K562 treated with DMSO at 1 percent for 12 hours (cell line): ENCODE measurements around the gene ZSCAN18. TPM values are rescaled to one million over a fixed set of nuclear protein-coding genes. Genes with fewer than 3 reads are reported as not detected.

ENCODE experiments used
- total RNA-seq: library from RNA; unstranded; fragments of 300-600 nt; gene quantifications from 2 replicates; pipeline ENCODE4 v1.2.3, GENCODE V29; 2022; ENCODE audit not compliant: insufficient read depth

ZSCAN18 gene, protein sequence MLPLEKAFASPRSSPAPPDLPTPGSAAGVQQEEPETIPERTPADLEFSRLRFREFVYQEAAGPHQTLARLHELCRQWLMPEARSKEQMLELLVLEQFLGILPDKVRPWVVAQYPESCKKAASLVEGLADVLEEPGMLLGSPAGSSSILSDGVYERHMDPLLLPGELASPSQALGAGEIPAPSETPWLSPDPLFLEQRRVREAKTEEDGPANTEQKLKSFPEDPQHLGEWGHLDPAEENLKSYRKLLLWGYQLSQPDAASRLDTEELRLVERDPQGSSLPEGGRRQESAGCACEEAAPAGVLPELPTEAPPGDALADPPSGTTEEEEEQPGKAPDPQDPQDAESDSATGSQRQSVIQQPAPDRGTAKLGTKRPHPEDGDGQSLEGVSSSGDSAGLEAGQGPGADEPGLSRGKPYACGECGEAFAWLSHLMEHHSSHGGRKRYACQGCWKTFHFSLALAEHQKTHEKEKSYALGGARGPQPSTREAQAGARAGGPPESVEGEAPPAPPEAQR
- total RNA-seq = 5.5 and 9.2 TPM in 2 replicates

DNA sequence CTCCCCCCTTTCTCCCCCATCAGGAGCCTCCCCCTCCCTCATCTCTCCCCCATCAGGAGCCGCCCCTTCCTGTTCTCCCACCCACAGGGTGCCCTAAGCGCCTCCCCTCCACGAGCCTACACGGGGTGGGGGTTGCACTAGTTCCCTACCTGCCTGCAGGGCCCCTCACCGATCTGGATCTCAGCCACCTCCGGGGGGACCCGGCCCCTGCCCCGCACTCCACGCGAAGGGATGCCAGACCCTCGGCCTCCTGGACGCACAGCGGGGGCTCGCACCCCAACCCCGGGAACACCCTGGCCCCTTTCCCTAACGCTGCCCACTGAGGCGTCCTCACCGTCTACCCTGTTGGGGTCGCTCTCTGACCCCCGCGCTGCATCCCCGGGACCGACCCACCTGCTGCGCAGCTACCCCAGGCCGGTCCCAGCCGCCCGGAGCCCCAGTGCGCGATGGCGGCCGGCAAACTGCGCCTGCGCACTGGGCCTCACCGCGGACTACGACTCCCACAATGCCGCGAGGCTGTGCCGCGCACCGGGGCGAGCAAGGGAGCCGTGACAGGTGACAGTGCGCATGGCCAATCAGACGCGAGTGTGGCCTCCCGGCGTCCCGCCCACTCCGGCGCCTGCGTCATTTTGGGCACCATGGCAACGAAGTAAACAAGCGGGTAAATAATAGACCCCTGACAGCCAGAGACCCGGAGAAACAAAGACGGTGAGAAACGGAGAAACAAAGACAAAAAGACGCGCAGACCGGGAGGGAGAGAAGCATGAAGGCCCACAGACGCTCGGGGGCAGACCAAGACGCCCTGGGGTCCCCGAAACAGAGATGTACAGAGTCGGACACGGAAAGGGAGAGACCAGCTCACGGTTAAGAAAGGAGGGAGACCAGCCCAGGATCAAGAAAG, at the start of gene ZSCAN18:
TSS of gene ZSCAN18 (minus strand) at position 451 of the 901 bp plus-strand sequence. CDS start 7,964 bp downstream, outside the sequence.

DNA sequence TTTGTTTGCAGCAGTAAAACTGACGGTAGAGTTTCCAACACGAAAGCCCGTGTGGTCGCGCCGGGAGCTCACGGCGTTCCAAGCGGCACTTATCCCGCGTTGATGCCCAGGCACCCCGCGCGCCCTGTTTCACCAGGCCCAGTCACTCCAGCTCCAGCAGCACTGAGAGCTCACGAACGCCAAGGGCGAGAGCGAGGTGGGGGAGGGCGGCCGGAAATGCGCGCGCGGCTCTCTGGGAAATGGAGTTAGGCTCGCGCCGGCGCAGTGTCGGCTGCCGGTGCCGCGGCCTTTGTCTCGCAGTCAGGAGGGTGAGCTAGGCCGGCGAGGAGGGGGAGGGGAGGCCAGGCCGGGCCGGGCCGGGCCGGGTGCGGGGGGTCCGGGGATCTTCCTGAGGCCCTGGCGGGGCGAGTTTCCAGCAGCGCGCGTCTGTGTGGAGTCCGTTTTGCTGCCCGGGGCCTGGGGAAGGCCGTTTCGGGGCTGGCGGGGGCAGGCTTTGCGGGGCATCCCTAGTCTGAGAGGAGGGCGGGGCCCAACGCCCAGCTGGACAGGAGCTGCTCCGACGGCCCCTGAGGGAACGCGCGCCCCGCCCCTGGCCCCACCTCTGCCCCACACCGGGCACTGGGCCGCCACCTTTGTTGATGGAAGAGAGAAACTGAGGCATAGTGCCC, 38.9 kb downstream of the ZSCAN18 start, which contains the start of gene ZNF135:
TSS of gene ZNF135 (plus strand) at position 280 of the 668 bp plus-strand sequence. CDS start 721 bp downstream, outside the sequence.

Other genes with a start within 250 kb of the ZSCAN18 start
- gene ZNF587, start 248.4 kb downstream of the ZSCAN18 start, total RNA-seq = 5.5 and 18.0 TPM in 2 replicates
- gene ZNF814, start 209.2 kb downstream of the ZSCAN18 start, total RNA-seq = 1.4 and 4.3 TPM in 2 replicates
- gene ZNF417, start 181.6 kb downstream of the ZSCAN18 start, total RNA-seq = 1.1 and 3.4 TPM in 2 replicates
- 0.49 TPM in 1 of 2 replicates, not detected in the other for gene ZNF418, start 162.8 kb downstream of the ZSCAN18 start, total RNA-seq
- gene ZNF256, start 150.5 kb downstream of the ZSCAN18 start, total RNA-seq = 0.33 TPM in 1 of 2 replicates, not detected in the other
- gene C19orf18, start 123.7 kb downstream of the ZSCAN18 start, total RNA-seq = not detected in 2 replicates
- gene ZNF606, start 95.4 kb downstream of the ZSCAN18 start, total RNA-seq = 3.5 TPM in 1 of 2 replicates, not detected in the other
- gene ZSCAN1, start 64.2 kb downstream of the ZSCAN18 start, total RNA-seq = not detected in 2 replicates
- not detected in 2 replicates for gene ZNF135, start 38.9 kb downstream of the ZSCAN18 start, total RNA-seq
- 2.2 and 2.6 TPM in 2 replicates for gene ZNF329, start 52.6 kb upstream of the ZSCAN18 start, total RNA-seq
- gene ZNF274, start 84.8 kb upstream of the ZSCAN18 start, total RNA-seq = 19.6 and 41.4 TPM in 2 replicates
- 19.2 and 86.8 TPM in 2 replicates for gene ZNF544, start 130.7 kb upstream of the ZSCAN18 start, total RNA-seq
- gene ZNF8, start 180.7 kb upstream of the ZSCAN18 start, total RNA-seq = 1.1 and 2.3 TPM in 2 replicates
- gene ERVK3-1, start 207.1 kb upstream of the ZSCAN18 start, total RNA-seq = 88.3 and 106 TPM in 2 replicates
- 1.4 and 3.5 TPM in 2 replicates for gene ZSCAN22, start 228.8 kb upstream of the ZSCAN18 start, total RNA-seq